Progenitor cell of endocrine pancreas (in vitro differentiated cells): ENCODE results near the gene TEAD1. TPM values are rescaled to one million over a fixed set of nuclear protein-coding genes. Genes with fewer than 3 reads are reported as not detected.

Experiments used
- DNase-seq: peaks from one replicate; pipeline ENCODE4 v3.0.0; 2021; ENCODE audit warnings: low spot score; ENCODE audit not compliant: unreplicated experiment
- H3K27ac Mint-ChIP-seq: 2 replicates; pipeline ENCODE4 v1.8.0; 2021; ENCODE audit warnings: mild to moderate bottlenecking, moderate library complexity, mixed read lengths
- H3K27me3 Mint-ChIP-seq: 2 replicates; pipeline ENCODE4 v1.8.0; 2021; ENCODE audit warnings: mixed read lengths
- H3K36me3 Mint-ChIP-seq: 2 replicates; pipeline ENCODE4 v1.8.0; 2022; ENCODE audit warnings: mixed read lengths; ENCODE audit not compliant: insufficient read depth
- H3K4me1 Mint-ChIP-seq: 2 replicates; pipeline ENCODE4 v1.8.0; 2021; ENCODE audit warnings: low read depth, mixed read lengths
- H3K4me3 Mint-ChIP-seq: 2 replicates; pipeline ENCODE4 v1.8.0; 2021; ENCODE audit warnings: low read depth, mild to moderate bottlenecking, moderate library complexity, mixed read lengths
- H3K9me3 Mint-ChIP-seq: 2 replicates; pipeline ENCODE4 v1.8.0; 2021; ENCODE audit warnings: low read depth, mixed read lengths
- total RNA-seq: library from RNA; stranded (reverse); gene quantifications from 2 replicates; pipeline ENCODE4 v1.2.1, GENCODE V29; 2021
- TF ChIP-seq, protein P1 (sequence below): fragments of 200-600 bp; sonication (generic); IDR thresholded peaks from one replicate; pipeline ENCODE4 v1.5.0; 2021; ENCODE audit warnings: antibody characterized with exemption, mild to moderate bottlenecking; ENCODE audit not compliant: unreplicated experiment

TEAD1 gene
- total RNA-seq, 1 donor from 2014 or later = 92.4 TPM

DNA sequence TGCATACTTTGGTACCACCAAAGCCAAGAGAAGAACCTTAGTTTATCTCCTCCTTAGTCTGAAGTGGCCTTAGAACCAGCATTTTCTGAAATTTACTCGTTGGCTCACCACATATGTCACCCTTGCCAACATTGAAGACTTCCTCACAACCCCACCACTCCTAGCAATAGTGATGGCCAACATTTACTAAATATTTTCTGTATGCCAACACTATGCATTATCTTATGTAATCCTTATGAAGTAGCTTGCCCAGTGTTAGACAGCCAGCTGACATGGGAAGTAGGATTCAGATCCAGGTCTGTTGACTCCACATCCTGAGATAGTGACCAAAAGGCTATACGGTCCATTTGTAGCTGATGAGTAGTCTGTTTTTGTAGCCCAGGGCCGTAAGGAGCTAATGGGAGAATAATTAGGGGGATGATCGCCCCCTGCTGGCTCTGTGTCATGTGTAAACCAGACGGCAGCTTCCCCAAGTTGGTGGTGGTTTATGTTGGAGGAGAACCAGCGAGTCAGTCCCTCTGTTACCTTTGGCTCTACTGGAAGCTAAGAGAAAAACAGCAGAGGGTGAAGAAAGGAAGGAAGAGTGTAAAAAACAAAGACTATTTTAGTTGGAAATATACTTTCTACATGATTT is 214.4 kb downstream of the TEAD1 start:
- Mint-ChIP-seq H3K4me1 (peaks cover 2% of the 10 kb centered on the region), H3K36me3 (peaks cover 29% of the 10 kb centered on the region), H3K4me3 (no peak overlapping the region), H3K9me3 (no peaks in the 10 kb centered on the region), H3K27me3 (no peaks in the 10 kb centered on the region), H3K27ac (peak overlapping the region; percentile 11)
- TF ChIP-seq, protein P1, sequence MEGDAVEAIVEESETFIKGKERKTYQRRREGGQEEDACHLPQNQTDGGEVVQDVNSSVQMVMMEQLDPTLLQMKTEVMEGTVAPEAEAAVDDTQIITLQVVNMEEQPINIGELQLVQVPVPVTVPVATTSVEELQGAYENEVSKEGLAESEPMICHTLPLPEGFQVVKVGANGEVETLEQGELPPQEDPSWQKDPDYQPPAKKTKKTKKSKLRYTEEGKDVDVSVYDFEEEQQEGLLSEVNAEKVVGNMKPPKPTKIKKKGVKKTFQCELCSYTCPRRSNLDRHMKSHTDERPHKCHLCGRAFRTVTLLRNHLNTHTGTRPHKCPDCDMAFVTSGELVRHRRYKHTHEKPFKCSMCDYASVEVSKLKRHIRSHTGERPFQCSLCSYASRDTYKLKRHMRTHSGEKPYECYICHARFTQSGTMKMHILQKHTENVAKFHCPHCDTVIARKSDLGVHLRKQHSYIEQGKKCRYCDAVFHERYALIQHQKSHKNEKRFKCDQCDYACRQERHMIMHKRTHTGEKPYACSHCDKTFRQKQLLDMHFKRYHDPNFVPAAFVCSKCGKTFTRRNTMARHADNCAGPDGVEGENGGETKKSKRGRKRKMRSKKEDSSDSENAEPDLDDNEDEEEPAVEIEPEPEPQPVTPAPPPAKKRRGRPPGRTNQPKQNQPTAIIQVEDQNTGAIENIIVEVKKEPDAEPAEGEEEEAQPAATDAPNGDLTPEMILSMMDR = peak; percentile 78
- DNase-seq = peak; percentile 65

DNA sequence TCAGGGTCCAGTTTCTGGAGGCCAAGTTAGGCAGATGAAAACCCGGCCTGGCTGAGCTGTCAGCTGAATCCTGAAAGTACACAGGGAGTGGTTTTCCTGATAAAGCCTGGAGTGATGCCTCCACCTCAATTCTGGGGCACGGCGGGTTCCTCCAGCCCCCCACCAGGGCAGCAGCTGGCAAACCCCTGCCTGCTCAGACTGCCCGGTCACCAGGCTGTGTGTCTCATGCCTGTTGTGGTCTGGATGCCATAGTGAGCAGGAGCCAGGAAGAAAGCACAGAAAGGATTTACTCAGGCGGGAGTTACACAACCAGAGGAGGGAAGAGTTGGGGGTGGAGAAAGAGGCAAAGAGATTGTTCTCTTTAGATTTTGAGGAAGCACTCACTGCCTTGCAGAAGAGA is 215.0 kb downstream of the TEAD1 start:
- Mint-ChIP-seq H3K36me3 (peaks cover 25% of the 10 kb centered on the region), H3K9me3 (no peaks in the 10 kb centered on the region), H3K4me1 (peaks cover 5% of the 10 kb centered on the region), H3K4me3 (no peak overlapping the region), H3K27ac (peak overlapping the region; percentile 18), H3K27me3 (no peaks in the 10 kb centered on the region)
- no peak for DNase-seq
- TF ChIP-seq, protein P1 = no peak

DNA sequence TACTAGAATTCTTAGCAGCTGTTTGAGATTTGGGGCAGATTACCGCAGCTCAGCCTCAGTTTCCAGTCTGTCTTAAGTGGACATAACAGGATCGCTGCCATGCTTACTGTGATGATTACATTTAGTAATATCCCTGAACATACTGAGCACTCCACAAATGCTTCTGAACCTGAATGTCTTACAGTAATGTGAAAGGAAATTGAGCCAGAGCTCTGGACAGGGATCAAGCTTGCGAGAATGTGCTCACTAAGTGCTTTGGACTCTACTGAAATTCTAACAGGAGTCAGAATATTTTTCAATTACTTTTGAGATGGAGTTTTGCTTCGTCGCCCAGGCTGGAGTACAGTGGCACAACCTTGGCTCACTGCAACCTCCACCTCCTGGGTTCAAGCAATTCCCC is 216.3 kb downstream of the TEAD1 start:
- no peaks in the 10 kb centered on the region for H3K27me3 Mint-ChIP-seq
- no peaks in the 10 kb centered on the region for H3K9me3 Mint-ChIP-seq
- peaks cover 22% of the 10 kb centered on the region for H3K36me3 Mint-ChIP-seq
- no peak overlapping the region for H3K27ac Mint-ChIP-seq
- peaks cover 8% of the 10 kb centered on the region for H3K4me1 Mint-ChIP-seq
- DNase-seq = no peak
- H3K4me3 Mint-ChIP-seq = no peak overlapping the region
- TF ChIP-seq, protein P1 = no peak

DNA sequence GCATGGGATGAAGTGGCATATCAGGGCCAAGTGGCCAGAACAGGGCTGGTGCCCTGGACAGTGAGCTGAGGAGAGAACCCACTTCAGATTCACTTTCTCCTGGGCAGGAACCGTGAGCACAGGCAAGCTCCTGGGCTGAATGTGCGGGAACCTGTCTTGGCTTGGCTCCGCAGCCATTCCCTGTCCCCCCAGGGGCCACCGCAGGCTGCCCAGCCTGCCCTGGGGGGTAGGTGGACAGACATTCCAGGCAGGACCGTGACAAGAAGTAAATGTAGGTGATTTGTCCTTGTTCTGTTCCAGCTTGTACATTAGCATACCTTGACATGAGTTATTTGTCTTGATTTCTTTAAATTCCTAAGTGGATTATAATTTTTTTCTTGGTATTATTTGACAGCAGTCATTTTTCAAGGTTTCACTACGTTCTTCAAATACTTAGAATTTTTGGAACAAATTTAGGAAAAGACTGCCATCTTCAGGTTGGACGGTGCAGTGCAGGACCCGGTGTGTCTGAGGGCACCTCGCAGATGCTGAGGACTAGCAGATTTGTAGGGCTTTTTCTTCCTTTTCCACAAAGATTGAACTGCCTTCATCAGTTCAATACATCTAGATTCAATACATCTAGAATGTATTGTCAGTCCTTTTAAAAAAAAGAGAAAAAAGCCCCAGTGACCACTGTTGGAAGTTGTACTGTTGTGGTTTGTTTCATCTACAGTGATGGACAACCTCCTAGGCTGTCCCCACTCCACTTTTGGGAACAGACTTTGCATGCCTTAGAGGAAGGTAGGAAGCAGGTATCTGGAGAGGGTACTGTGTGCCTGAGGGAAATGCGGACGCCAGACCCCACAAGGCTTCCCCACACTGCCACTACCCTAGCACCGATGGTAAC is 219.8 kb downstream of the TEAD1 start:
- H3K9me3 Mint-ChIP-seq = no peaks in the 10 kb centered on the region
- peak overlapping the region; percentile 71 for H3K27ac Mint-ChIP-seq
- H3K36me3 Mint-ChIP-seq = peaks cover 17% of the 10 kb centered on the region
- H3K4me1 Mint-ChIP-seq = peaks cover 8% of the 10 kb centered on the region
- H3K27me3 Mint-ChIP-seq = no peaks in the 10 kb centered on the region
- TF ChIP-seq, protein P1 = peak; percentile 93
- no peak overlapping the region for H3K4me3 Mint-ChIP-seq
- DNase-seq = peak; percentile 53

DNA sequence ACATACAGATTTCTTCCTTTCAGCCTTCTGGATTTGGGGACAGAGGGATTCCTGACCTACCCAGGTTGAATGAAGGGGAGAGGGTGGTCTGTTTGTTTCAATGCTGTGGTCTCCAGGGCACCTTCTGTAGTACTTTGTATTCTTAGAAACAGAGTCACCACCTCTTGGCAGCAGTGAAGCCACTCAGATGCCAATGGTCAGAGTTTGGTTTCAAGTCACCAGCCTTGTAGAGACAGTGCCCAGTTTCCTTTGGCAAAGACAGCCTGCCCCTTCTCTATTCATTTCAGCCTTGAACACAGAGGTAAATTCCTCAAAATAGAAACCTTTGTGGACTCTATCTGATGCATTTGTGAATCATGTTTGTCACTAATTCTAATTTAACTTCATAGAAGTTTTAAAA is 223.2 kb downstream of the TEAD1 start:
- DNase-seq = no peak
- Mint-ChIP-seq H3K27me3 (no peaks in the 10 kb centered on the region), H3K4me3 (no peak overlapping the region), H3K9me3 (no peaks in the 10 kb centered on the region), H3K4me1 (peaks cover 8% of the 10 kb centered on the region), H3K36me3 (peaks cover 15% of the 10 kb centered on the region), H3K27ac (no peak overlapping the region)
- TF ChIP-seq, protein P1 = no peak
